Stomach (tissue), 4 donors: ENCODE data around the gene TP63.

Experiments used
- EP300 ChIP-seq: sonication (generic); formaldehyde crosslinking; IDR thresholded peaks from one replicate; pipeline ENCODE4 v1.6.1; 2017; ENCODE audit warnings: antibody characterized with exemption
- TF ChIP-seq, protein P1 (sequence below), 7 experiments: fragments of 450-650 bp in 4 of 7; fragments of 200-600 bp in 3 of 7; sonication (generic) in 3 of 7; IDR thresholded peaks; one replicate each; pipeline ENCODE4 v1.5.1; 2016 to 2019; ENCODE audit warnings: antibody characterized with exemption in 7 of 7, control low read depth in 2 of 7, mild to moderate bottlenecking in 1 of 7

DNA sequence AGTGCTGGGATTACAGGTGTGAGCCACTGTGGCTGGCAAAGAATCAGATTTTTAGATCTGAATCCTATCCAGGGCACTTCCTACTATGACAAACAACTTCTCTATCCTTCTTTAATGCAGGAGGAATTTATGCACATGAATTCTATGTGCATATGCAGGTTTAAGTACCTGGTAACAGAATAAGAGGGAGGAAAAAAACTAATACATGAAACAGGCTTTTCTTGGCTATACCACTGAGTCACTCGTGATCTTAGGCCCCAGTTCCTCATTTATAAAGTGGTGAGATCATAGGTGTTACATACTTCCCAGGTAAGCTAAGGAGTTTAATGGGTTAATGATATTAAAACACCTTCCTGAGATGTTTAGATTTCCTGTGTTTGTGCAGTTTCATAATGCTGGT lies 108.2 kb downstream of the TP63 start:
- TF ChIP-seq, protein P1, sequence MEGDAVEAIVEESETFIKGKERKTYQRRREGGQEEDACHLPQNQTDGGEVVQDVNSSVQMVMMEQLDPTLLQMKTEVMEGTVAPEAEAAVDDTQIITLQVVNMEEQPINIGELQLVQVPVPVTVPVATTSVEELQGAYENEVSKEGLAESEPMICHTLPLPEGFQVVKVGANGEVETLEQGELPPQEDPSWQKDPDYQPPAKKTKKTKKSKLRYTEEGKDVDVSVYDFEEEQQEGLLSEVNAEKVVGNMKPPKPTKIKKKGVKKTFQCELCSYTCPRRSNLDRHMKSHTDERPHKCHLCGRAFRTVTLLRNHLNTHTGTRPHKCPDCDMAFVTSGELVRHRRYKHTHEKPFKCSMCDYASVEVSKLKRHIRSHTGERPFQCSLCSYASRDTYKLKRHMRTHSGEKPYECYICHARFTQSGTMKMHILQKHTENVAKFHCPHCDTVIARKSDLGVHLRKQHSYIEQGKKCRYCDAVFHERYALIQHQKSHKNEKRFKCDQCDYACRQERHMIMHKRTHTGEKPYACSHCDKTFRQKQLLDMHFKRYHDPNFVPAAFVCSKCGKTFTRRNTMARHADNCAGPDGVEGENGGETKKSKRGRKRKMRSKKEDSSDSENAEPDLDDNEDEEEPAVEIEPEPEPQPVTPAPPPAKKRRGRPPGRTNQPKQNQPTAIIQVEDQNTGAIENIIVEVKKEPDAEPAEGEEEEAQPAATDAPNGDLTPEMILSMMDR (IDR thresholded peaks at IDR 0.05) = no peak
- TF ChIP-seq EP300 = no peak
